HFFc6 (cell line): ENCODE measurements around the gene FOXJ3. TPM values are rescaled to one million over a fixed set of nuclear protein-coding genes. Genes with fewer than 3 reads are reported as not detected.

ENCODE experiments used
- DNase-seq: peaks from one replicate; pipeline ENCODE4 v3.0.0-alpha.2; 2018
- H3K27ac Mint-ChIP-seq: 2 replicates; pipeline ENCODE4 v1.8.0; 2020; ENCODE audit warnings: mild to moderate bottlenecking, mixed read lengths
- H3K27me3 Mint-ChIP-seq: 2 replicates; pipeline ENCODE4 v1.8.0; 2021; ENCODE audit warnings: mild to moderate bottlenecking, moderate library complexity, mixed read lengths; ENCODE audit not compliant: insufficient read depth
- H3K36me3 Mint-ChIP-seq: 2 replicates; pipeline ENCODE4 v1.8.0; 2021; ENCODE audit warnings: low read depth, mixed read lengths
- H3K4me1 Mint-ChIP-seq: 2 replicates; pipeline ENCODE4 v1.8.0; 2020; ENCODE audit warnings: low read depth, mixed read lengths
- H3K4me3 Mint-ChIP-seq: 2 replicates; pipeline ENCODE4 v1.8.0; 2020; ENCODE audit warnings: mild to moderate bottlenecking, moderate library complexity, mixed read lengths
- H3K9me3 Mint-ChIP-seq: 2 replicates; pipeline ENCODE4 v1.8.0; 2020; ENCODE audit warnings: mild to moderate bottlenecking, mixed read lengths
- total RNA-seq, 6 experiments: library from RNA; stranded (reverse); fragmentation: NEBNext Ultra II Directional; extraction: Animal tissue kit (Norgen Biotek cat#: 25700); gene quantifications; 2 replicates in 1 of 6; 3 replicates in 5 of 6; pipeline ENCODE4 v1.2.3, GENCODE V29; 2021
- TF ChIP-seq, protein P1 (sequence below): fragments of 200-600 bp; sonication (generic); IDR thresholded peaks from 2 replicates; pipeline ENCODE4 v1.5.0; 2021; ENCODE audit warnings: antibody characterized with exemption, mild to moderate bottlenecking

The FOXJ3 gene
- total RNA-seq, 6 experiments from 2014 or later: 24.5 to 31.3 (median 28.9) TPM

DNA sequence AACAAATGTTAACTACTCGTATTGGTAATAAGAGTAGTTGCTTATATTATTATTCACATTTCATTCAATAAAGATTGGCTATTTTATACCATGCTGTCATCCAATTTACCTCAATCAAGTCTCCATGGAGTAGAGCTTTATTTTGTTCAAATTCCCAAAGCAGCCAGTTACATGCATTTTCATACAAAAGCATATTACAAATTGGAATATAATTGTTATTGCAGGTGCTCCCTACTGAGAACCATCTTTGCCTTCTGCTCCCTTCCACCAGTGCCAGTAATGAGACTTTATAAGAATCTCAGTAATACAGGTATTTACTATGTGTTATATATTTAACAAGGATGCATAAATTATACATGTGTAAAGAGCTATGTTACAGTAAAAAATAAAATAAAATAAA is 54.2 kb downstream of the FOXJ3 start:
- no peak overlapping the region for H3K4me3 Mint-ChIP-seq
- no peaks in the 10 kb centered on the region for H3K27me3 Mint-ChIP-seq
- H3K36me3 Mint-ChIP-seq: 0 out of 2 replicates have a peak, but pooled peaks cover 4% of the 10 kb centered on the region
- no peak for DNase-seq
- no peak overlapping the region for H3K27ac Mint-ChIP-seq
- H3K4me1 Mint-ChIP-seq: peaks cover 44% of the 10 kb centered on the region
- TF ChIP-seq, protein P1, sequence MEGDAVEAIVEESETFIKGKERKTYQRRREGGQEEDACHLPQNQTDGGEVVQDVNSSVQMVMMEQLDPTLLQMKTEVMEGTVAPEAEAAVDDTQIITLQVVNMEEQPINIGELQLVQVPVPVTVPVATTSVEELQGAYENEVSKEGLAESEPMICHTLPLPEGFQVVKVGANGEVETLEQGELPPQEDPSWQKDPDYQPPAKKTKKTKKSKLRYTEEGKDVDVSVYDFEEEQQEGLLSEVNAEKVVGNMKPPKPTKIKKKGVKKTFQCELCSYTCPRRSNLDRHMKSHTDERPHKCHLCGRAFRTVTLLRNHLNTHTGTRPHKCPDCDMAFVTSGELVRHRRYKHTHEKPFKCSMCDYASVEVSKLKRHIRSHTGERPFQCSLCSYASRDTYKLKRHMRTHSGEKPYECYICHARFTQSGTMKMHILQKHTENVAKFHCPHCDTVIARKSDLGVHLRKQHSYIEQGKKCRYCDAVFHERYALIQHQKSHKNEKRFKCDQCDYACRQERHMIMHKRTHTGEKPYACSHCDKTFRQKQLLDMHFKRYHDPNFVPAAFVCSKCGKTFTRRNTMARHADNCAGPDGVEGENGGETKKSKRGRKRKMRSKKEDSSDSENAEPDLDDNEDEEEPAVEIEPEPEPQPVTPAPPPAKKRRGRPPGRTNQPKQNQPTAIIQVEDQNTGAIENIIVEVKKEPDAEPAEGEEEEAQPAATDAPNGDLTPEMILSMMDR: no peak
- no peaks in the 10 kb centered on the region for H3K9me3 Mint-ChIP-seq

DNA sequence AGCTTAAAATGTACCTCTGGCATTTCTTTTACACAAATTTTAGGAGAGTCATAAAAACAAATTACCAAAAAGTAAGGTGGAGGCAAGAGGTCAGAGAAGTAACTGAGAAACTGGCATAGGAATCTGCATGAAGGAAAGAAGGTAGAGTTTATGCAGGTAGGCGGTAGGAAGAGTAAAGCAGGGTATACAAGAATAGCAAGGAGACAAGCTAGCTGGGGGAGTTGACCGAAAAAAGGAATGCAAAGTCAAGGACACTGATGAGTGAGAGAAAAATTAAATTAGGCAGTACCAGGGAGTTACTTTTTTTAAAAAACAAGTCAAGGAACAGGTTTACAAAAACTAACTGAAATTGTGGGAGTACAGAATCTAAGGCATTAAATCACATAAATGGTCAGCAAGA is 56.0 kb downstream of the FOXJ3 start:
- Mint-ChIP-seq H3K4me1 (peaks cover 41% of the 10 kb centered on the region), H3K36me3 (0 out of 2 replicates have a peak, but pooled peaks cover 4% of the 10 kb centered on the region), H3K9me3 (no peaks in the 10 kb centered on the region), H3K27me3 (no peaks in the 10 kb centered on the region), H3K4me3 (no peak overlapping the region; the same call in 1 of the 2 replicates), H3K27ac (no peak overlapping the region)
- DNase-seq: no peak
- TF ChIP-seq, protein P1: no peak

DNA sequence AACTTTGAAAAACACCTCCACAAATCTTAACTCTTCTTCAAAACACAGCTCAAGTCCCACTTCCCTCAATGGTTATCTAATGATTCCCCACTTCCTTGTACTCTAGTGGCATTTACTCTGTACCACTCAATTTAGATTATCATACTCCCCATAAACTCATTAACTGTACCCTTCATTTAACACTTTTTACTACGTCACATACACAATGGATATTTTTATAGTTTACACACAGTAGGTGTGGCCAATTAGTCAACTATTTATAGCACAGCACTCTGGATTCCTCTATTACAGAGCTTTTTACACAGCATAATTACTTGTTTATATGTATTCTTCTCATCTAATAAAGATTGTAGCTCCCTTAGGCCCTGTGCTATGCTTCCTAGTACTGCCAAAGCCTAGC is 62.1 kb downstream of the FOXJ3 start:
- Mint-ChIP-seq H3K4me1 (peaks cover 14% of the 10 kb centered on the region), H3K27me3 (no peaks in the 10 kb centered on the region), H3K36me3 (peaks cover 3% of the 10 kb centered on the region; the same call in 1 of the 2 replicates), H3K27ac (no peak overlapping the region), H3K9me3 (no peaks in the 10 kb centered on the region), H3K4me3 (no peak overlapping the region)
- DNase-seq: no peak
- TF ChIP-seq, protein P1: no peak

DNA sequence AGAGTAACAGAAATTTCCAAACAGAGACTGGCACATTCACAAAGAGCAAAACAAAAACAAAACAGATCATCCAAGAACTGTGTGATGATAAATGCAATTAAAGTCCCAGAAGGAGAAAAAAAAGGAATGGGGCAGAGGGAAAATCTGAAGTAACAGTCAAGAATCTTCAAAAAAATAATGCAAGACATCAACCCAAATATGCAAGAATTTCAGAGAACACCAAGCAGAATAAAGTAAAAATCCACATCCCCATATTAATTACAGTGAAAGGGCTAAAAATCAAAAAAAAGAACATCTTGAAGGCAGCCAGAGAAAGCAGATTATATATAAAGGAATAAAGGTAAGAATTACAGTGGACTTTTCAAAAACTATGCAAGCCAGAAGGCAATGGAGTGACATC is 67.1 kb downstream of the FOXJ3 start:
- DNase-seq: no peak
- TF ChIP-seq, protein P1: no peak
- H3K4me3 Mint-ChIP-seq: no peak overlapping the region
- no peaks in the 10 kb centered on the region for H3K27me3 Mint-ChIP-seq
- no peak overlapping the region for H3K27ac Mint-ChIP-seq
- H3K36me3 Mint-ChIP-seq: peaks cover 14% of the 10 kb centered on the region
- no peaks in the 10 kb centered on the region for H3K9me3 Mint-ChIP-seq
- peaks cover 34% of the 10 kb centered on the region for H3K4me1 Mint-ChIP-seq

DNA sequence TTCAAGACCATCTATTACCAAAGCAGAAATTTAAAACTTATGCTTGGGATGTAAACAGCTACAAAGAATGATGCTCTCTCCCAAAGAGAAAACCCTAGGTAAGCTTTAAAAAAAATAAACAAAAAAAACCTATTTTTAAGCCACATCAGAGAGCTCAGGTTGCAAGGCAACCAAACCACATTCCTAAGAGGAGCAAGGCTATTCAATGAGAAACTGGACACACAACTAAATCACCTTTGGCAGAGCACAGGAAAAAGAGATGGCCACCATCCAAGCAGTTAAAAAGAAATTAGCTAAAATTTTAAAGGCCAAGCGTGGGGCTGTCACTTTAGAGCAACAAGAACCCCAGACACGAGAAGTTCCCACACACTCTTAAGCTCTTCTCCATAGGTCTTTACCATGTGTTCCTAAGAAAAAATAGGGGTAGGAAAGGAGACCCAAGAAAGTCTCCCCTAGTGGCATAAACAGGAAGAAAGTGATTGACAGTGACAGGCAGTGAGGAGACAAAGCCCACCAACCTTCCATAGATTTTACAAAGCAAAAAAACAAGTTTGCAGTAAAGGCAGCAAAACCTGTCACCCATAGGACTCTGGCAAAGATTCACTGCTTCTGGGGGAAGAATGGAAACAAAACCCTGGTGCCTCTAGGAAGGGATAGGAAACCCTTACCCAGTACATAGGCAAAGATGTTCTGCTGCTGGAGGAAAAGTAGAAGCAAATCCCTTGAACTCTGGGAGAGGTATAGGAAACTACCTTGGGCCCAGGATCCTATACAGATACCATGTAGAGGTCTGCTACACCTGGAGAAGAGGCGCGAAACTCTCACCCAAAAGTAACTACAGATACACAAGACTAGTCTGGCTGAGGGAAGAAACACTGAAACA is 68.5 kb downstream of the FOXJ3 start:
- Mint-ChIP-seq H3K36me3 (peaks cover 14% of the 10 kb centered on the region), H3K27me3 (no peaks in the 10 kb centered on the region), H3K9me3 (no peaks in the 10 kb centered on the region), H3K27ac (no peak overlapping the region; the same call in 1 of the 2 replicates), H3K4me3 (no peak overlapping the region), H3K4me1 (peaks cover 34% of the 10 kb centered on the region)
- TF ChIP-seq, protein P1: no peak
- DNase-seq: no peak
